PC-3 (cell line): ENCODE results near the gene ELF2. TPM values are rescaled to one million over a fixed set of nuclear protein-coding genes. Genes with fewer than 3 reads are reported as not detected.

Experiments used
- ATAC-seq: fragments of 200-7000 bp; cut with Tn5 transposase; 2 replicates; pipeline ENCODE4 v1.9.1; 2020; ENCODE audit warnings: mild to moderate bottlenecking, moderate library complexity
- BruUV-seq: library from RNA; stranded (reverse); fragments of 400-500 nt; replicated peaks from 2 replicates; lab custom pipeline; 2021; lab: Mats Ljungman, UMichigan
- CTCF ChIA-PET: fragments of 300-600 bp; sonication (Branson Sonifier 250); formaldehyde crosslinking; loops from one replicate; lab custom pipeline; 2022; ENCODE audit warnings: antibody characterized with exemption; lab: Charles Lee
- POLR2A ChIA-PET: fragments of 300-600 bp; sonication (Branson Sonifier 250); formaldehyde crosslinking; loops from one replicate; lab custom pipeline; 2022; ENCODE audit warnings: antibody characterized with exemption; ENCODE audit not compliant: unreplicated experiment; lab: Charles Lee
- DNase-seq: peaks from one replicate; pipeline ENCODE4 v3.0.0-alpha.2; 2015
- H2AFZ ChIP-seq: fragments of 300-600 bp; sonication (generic); 2 replicates; pipeline ENCODE4 v1.6.0; 2016; ENCODE audit warnings: antibody characterized with exemption, low read length
- H3F3A ChIP-seq: fragments of 300-600 bp; sonication (generic); one replicate; pipeline ENCODE4 v1.6.0; 2017; ENCODE audit warnings: antibody characterized with exemption, low read length, control low read depth, mild to moderate bottlenecking; ENCODE audit not compliant: unreplicated experiment
- H3K27ac ChIP-seq: fragments of 300-600 bp; sonication (generic); 2 replicates; pipeline ENCODE4 v1.5.1; 2016; ENCODE audit warnings: mild to moderate bottlenecking, low read length
- H3K27me3 ChIP-seq: fragments of 300-600 bp; sonication (generic); 2 replicates; pipeline ENCODE4 v1.6.1; 2016; ENCODE audit warnings: low read length, mixed read lengths
- H3K36me3 ChIP-seq: fragments of 300-600 bp; sonication (generic); 2 replicates; pipeline ENCODE4 v1.6.1; 2016; ENCODE audit warnings: low read depth, mixed run types, low read length, mixed read lengths
- H3K4me1 ChIP-seq: fragments of 300-600 bp; sonication (generic); 2 replicates; pipeline ENCODE4 v1.5.1; 2016; ENCODE audit warnings: low read length; ENCODE audit not compliant: insufficient read depth
- H3K4me2 ChIP-seq: fragments of 300-600 bp; sonication (generic); 2 replicates; pipeline ENCODE4 v1.6.0; 2016; ENCODE audit warnings: low read length
- H3K4me3 ChIP-seq: fragments of 300-600 bp; sonication (generic); 2 replicates; pipeline ENCODE4 v1.5.1; 2016; ENCODE audit warnings: mild to moderate bottlenecking, low read length, mixed read lengths
- H3K79me2 ChIP-seq: fragments of 300-600 bp; sonication (generic); 2 replicates; pipeline ENCODE4 v1.6.1; 2017; ENCODE audit warnings: low read length, mixed read lengths
- H3K9ac ChIP-seq: fragments of 300-600 bp; sonication (generic); 2 replicates; pipeline ENCODE4 v1.6.0; 2016; ENCODE audit warnings: mild to moderate bottlenecking, low read length
- H3K9me2 ChIP-seq: fragments of 300-600 bp; sonication (generic); replicated peaks from 2 replicates; pipeline ENCODE4 v1.6.1; 2016; ENCODE audit warnings: mixed run types, low read length, mixed read lengths
- H3K9me3 ChIP-seq: fragments of 300-600 bp; sonication (generic); 2 replicates; pipeline ENCODE4 v1.6.1; 2016; ENCODE audit warnings: low read length, mixed read lengths
- H4K20me1 ChIP-seq: fragments of 300-600 bp; sonication (generic); 2 replicates; pipeline ENCODE4 v1.6.1; 2016; ENCODE audit warnings: low read length, mixed read lengths
- CTCF ChIP-seq: fragments of 300-600 bp; sonication (generic); conservative IDR thresholded peaks from 2 replicates; pipeline ENCODE4 v1.5.1; 2017; ENCODE audit warnings: antibody characterized with exemption, low read depth, mild to moderate bottlenecking, low read length
- EZH2 ChIP-seq: fragments of 300-600 bp; sonication (generic); IDR thresholded peaks from one replicate; pipeline ENCODE4 v1.6.1; 2017; ENCODE audit warnings: antibody characterized with exemption, mild to moderate bottlenecking, low read length; ENCODE audit not compliant: unreplicated experiment
- EZH2phosphoT487 ChIP-seq: fragments of 300-600 bp; sonication (generic); IDR thresholded peaks from 2 replicates; pipeline ENCODE4 v1.6.1; 2018; ENCODE audit warnings: mild to moderate bottlenecking, antibody characterized with exemption, low read length, borderline replicate concordance
- intact Hi-C: fragments of 100-400 bp; cut with micrococcal nuclease; formaldehyde crosslinking; loops from 2 replicates; pipeline ENCODE4 v1.9.0; 2023
- total RNA-seq: library from RNA; depleted of rRNA; stranded (reverse); fragments of >200 nt; gene quantifications from 2 replicates; pipeline ENCODE4 v1.2.3, GENCODE V29; 2014

Gene ELF2
- total RNA-seq, 1 experiment from 2014 or later: 18.5 TPM

- Histone ChIP-seq H3K79me2 (no peaks in the 10 kb centered on the region), H3K36me3 (no peaks in the 10 kb centered on the region), H3K4me2 (no peak overlapping the region), H3K4me1 (peaks cover 5% of the 10 kb centered on the region; the same call in 1 of the 2 replicates), H3K27me3 (no peaks in the 10 kb centered on the region), H3K27ac (no peak overlapping the region), H3K9me3 (no peaks in the 10 kb centered on the region), H3K4me3 (no peak overlapping the region), H2AFZ (no peak overlapping the region), H3K9ac (no peak overlapping the region), H4K20me1 (no peaks in the 10 kb centered on the region), H3K9me2 (no peaks in the 10 kb centered on the region), H3F3A (no peaks in the 10 kb centered on the region)
- ATAC-seq (no peak), DNase-seq (no peak)
- intact Hi-C loops: no loop called here
- BruUV-seq: no TSS peak
- POLR2A ChIA-PET: no interaction called here
- TF ChIP-seq CTCF: no peak
- TF ChIP-seq EZH2: no peak
- no peak for TF ChIP-seq EZH2phosphoT487
- CTCF ChIA-PET: no interaction called here
Measured at GRCh38 chr4:139152249-139152648, 24.8 kb downstream of the ELF2 start.

- no peak overlapping the region for H3K4me3 ChIP-seq
- H3K4me1 ChIP-seq: no peaks in the 10 kb centered on the region
- no peak for DNase-seq
- H3K9ac ChIP-seq: no peak overlapping the region
- H4K20me1 ChIP-seq: no peaks in the 10 kb centered on the region
- no peaks in the 10 kb centered on the region for H3K27me3 ChIP-seq
- BruUV-seq: no TSS peak
- no peak overlapping the region for H2AFZ ChIP-seq
- intact Hi-C loops: no loop called here
- H3K79me2 ChIP-seq: no peaks in the 10 kb centered on the region
- no peak overlapping the region for H3K4me2 ChIP-seq
- H3F3A ChIP-seq: no peaks in the 10 kb centered on the region
- no peaks in the 10 kb centered on the region for H3K9me3 ChIP-seq
- no peaks in the 10 kb centered on the region for H3K9me2 ChIP-seq
- ChIA-PET POLR2A (no interaction called here), CTCF (no interaction called here)
- no peak for ATAC-seq
- TF ChIP-seq CTCF: no peak
- TF ChIP-seq EZH2: no peak
- no peak for TF ChIP-seq EZH2phosphoT487
- H3K36me3 ChIP-seq: no peaks in the 10 kb centered on the region
- H3K27ac ChIP-seq: no peak overlapping the region
Measured at GRCh38 chr4:139146926-139147629, 29.9 kb downstream of the ELF2 start.

GRCh38 chr4:139145552-139145932, 31.5 kb downstream of the ELF2 start:
- BruUV-seq: no TSS peak
- H3K4me3 ChIP-seq: no peak overlapping the region
- no peaks in the 10 kb centered on the region for H3K4me1 ChIP-seq
- H4K20me1 ChIP-seq: no peaks in the 10 kb centered on the region
- no peaks in the 10 kb centered on the region for H3K27me3 ChIP-seq
- no peaks in the 10 kb centered on the region for H3K9me3 ChIP-seq
- DNase-seq (no peak), ATAC-seq (no peak)
- no peaks in the 10 kb centered on the region for H3K79me2 ChIP-seq
- no peak overlapping the region for H3K9ac ChIP-seq
- TF ChIP-seq EZH2phosphoT487: no peak
- TF ChIP-seq EZH2: no peak
- no peak for TF ChIP-seq CTCF
- intact Hi-C loops: no loop called here
- H3K9me2 ChIP-seq: no peaks in the 10 kb centered on the region
- H3K4me2 ChIP-seq: no peak overlapping the region
- H2AFZ ChIP-seq: no peak overlapping the region
- POLR2A ChIA-PET: no interaction called here
- no peak overlapping the region for H3K27ac ChIP-seq
- no peaks in the 10 kb centered on the region for H3K36me3 ChIP-seq
- H3F3A ChIP-seq: no peaks in the 10 kb centered on the region
- CTCF ChIA-PET: no interaction called here
